ENCODE measurements around the gene SLC7A1. TPM values are rescaled to one million over a fixed set of nuclear protein-coding genes. Genes with fewer than 3 reads are reported as not detected.

SLC7A1 gene
- polyA plus RNA-seq, 1 experiment, result 43.2 TPM

GRCh38 chr13:29538652-29539040 is 56.8 kb downstream of the SLC7A1 start:
- CTCF ChIA-PET, result interaction anchor here (2.9 kb wide), 1 partner anchor 31 kb away, joined by 10 read pairs; no protein-coding TSS in a partner anchor
- POLR2A ChIA-PET, result no interaction called here
- Histone ChIP-seq H3K27me3 (ENCODE audit: control insufficient read depth, insufficient read depth, low read length) (no peaks in the 10 kb centered on the region), H3K4me3 (ENCODE audit: low read depth, low read length) (no peak overlapping the region), H3K36me3 (ENCODE audit: control insufficient read depth, insufficient read depth, low read length) (peaks cover 14% of the 10 kb centered on the region)
- no peak for TF ChIP-seq CTCF (IDR thresholded peaks at IDR 0.05; ENCODE audit: insufficient read depth, low read depth, low read length)
- no peak for DNase-seq (ENCODE audit: low read depth)

- ChIA-PET POLR2A (no interaction called here), CTCF (interaction anchor here (1.0 to 2.9 kb wide), 3 partner anchors 10 to 30 kb away, joined by 3 to 10 read pairs (median 3); no protein-coding TSS in a partner anchor)
- Histone ChIP-seq H3K4me3 (ENCODE audit: low read depth, low read length) (no peak overlapping the region), H3K27me3 (ENCODE audit: control insufficient read depth, insufficient read depth, low read length) (no peaks in the 10 kb centered on the region), H3K36me3 (ENCODE audit: control insufficient read depth, insufficient read depth, low read length) (peaks cover 17% of the 10 kb centered on the region)
- TF ChIP-seq CTCF (IDR thresholded peaks at IDR 0.05; ENCODE audit: insufficient read depth, low read depth, low read length), result no peak
- no peak for DNase-seq (ENCODE audit: low read depth)
These were observed 57.5 kb downstream of the SLC7A1 start for GRCh38 chr13:29537736-29538651.

- DNase-seq (ENCODE audit: low read depth), result no peak
- H3K4me3 ChIP-seq (ENCODE audit: low read depth, low read length), result no peak overlapping the region
- no peaks in the 10 kb centered on the region for H3K27me3 ChIP-seq (ENCODE audit: control insufficient read depth, insufficient read depth, low read length)
- peaks cover 21% of the 10 kb centered on the region for H3K36me3 ChIP-seq (ENCODE audit: control insufficient read depth, insufficient read depth, low read length)
- ChIA-PET POLR2A (no interaction called here), CTCF (interaction anchor here (1.0 to 2.9 kb wide), 2 partner anchors 9 to 29 kb away, joined by 3 to 10 read pairs; no protein-coding TSS in a partner anchor)
- TF ChIP-seq CTCF (IDR thresholded peaks at IDR 0.05; ENCODE audit: insufficient read depth, low read depth, low read length), result no peak
These were observed 58.6 kb downstream of the SLC7A1 start for GRCh38 chr13:29536853-29537252.

GRCh38 chr13:29535663-29536655 is 59.5 kb downstream of the SLC7A1 start:
- DNase-seq (ENCODE audit: low read depth), result no peak
- ChIA-PET CTCF (interaction anchor here (2.9 kb wide), 1 partner anchor 28 kb away, joined by 10 read pairs; no protein-coding TSS in a partner anchor), POLR2A (no interaction called here)
- TF ChIP-seq CTCF (IDR thresholded peaks at IDR 0.05; ENCODE audit: insufficient read depth, low read depth, low read length), result no peak
- H3K27me3 ChIP-seq (ENCODE audit: control insufficient read depth, insufficient read depth, low read length), result no peaks in the 10 kb centered on the region
- H3K4me3 ChIP-seq (ENCODE audit: low read depth, low read length), result no peak overlapping the region
- peaks cover 19% of the 10 kb centered on the region for H3K36me3 ChIP-seq (ENCODE audit: control insufficient read depth, insufficient read depth, low read length)
